ENCODE results near the gene SIL1.
"Not testable (repeated sequence)": the region's sequence is repeated elsewhere in the genome, so short reads cannot be mapped to it uniquely, and the experiment has no call there.

Gene SIL1

DNA sequence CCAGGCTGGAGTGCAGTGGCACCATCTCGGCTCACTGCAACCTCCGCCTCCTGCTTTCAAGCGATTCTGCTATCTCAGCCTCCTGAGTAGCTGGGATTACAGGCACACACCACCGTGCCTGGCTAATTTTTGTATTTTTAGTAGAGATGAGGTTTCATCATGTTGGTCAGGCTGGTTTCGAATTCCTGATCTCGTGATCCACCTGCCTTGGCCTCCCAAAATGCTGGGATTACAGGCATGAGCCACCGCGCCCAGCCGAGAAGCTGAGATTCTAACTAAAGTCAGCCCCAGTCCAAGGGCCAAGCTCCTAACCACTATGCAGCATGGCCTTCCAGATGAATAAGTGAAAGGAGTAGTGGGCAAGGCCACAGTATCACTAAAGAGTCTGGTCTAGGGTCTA lies 20.9 kb downstream of the SIL1 start:
- not testable (repeated sequence) for DNase-seq (ENCODE audit: low read depth)

DNA sequence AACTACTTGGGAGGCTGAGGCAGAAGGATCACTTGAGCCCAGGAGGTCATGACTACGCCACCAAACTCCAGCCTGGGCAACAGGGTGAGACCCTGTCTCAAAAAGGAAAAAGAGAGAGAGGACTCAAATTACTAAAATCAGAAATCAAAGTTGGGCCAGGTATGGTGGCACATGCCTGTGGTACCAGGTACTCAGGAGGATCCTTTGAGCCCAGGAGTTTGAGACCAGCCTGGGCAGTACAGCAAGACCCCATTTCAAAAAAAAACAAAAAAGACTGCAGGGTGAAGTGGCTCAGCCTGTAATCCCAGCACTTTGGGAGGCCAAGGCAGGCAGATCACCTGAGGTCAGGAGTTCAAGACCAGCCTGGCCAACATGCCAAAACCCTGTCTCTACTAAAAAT lies 23.8 kb downstream of the SIL1 start:
- not testable (repeated sequence) for DNase-seq (ENCODE audit: low read depth)

DNA sequence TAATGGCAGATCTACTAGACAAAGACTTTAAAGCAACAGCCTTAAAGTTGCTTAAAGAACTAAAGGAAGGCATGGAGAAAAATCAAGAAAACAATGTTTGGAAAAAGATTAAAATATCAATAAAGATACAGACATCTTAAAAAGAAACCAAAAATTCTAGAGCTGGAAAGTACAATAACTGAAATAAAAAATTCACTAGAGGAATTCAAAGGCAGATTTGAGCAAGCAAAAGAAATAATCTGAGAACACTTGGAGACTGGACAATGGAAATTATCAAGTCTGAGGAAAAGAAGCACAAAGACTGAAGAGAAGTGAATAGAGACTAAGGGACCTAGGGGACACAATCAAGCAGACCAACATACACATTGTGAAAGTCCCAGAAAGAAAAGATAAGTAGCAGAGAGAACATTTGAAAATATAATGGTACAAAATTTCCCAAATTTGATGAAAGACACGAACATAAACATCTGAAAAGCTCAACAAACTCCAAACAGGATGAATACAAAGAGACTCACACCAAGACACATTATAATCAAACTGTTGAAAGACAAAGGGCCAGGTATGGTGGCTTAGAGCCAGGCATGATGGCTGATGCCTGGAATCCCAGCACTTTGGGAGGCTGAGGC lies 26.3 kb downstream of the SIL1 start:
- no peak for DNase-seq (ENCODE audit: low read depth)

DNA sequence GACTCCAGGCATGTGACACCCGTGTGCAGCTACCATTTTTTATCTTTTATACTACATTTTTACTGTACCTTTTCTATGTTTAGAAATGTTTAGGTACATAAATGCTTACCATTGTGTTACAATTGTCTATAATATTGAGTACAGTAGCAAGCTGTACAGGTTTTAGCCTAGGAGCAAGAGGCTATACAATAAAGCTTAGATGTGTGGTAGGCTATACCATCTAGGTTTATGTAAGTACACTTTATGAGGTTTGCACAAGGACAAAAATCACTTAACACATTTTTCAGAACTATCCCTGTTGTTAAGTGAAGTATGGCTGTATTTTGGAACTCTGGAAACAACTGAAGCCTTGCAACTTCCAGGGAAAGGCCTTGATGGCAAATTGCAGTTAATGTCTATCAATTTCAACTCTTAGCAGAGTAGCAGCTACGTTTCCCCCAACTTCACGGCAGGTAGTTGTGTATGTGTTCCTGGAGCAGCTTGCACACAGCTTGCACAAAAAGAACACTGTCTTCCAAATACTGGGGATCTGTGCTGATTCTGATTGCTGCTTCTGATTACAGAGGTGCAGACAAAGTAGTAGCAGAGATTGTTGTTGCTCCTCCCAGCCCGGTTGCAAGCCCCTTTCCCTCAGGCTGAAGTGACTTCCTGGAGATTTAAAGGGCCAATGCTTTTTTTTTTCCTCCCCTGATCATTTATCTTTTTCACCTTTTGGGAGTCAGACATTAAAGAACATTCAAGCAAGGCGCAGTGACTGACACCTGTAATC lies 30.0 kb downstream of the SIL1 start:
- no peak for DNase-seq (ENCODE audit: low read depth)

DNA sequence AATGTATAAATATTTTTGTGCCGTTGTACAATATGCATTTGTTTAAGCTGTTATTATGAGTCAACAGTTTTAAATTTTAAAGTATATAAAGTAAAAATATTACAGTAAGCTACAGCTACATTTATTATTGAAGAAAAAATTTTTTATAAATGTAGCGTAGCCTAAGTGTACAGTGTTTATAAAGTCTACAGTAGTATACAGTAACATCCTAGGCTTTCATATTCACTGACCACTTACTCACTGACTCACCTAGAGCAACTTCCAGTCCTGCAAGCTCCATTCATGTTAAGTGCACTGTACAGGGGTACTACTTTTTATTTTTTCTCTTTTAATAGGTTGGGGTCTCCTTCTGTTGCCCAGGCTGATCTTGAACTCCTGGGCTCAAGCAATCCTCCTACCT lies 30.6 kb downstream of the SIL1 start:
- no peak for DNase-seq (ENCODE audit: low read depth)

DNA sequence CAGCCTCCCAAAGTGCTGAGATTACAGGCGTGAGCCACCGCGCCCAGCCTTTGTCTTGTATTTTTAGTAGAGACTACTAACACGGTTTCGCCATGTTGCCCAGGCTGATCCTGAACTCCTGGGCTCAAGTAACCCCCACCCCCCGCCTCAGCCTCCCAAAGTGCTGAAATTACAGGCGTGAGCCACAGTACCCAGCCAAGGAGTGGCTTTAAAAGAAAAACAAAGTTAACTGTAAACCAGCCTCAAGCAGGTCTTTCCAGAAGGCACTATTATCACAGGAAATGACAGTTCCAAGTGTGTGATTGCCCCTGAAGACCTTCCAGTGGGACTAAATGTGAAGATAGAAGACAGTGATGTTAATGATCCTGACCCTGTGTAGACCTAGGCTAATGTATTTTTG lies 31.1 kb downstream of the SIL1 start:
- DNase-seq (ENCODE audit: low read depth), result no peak

DNA sequence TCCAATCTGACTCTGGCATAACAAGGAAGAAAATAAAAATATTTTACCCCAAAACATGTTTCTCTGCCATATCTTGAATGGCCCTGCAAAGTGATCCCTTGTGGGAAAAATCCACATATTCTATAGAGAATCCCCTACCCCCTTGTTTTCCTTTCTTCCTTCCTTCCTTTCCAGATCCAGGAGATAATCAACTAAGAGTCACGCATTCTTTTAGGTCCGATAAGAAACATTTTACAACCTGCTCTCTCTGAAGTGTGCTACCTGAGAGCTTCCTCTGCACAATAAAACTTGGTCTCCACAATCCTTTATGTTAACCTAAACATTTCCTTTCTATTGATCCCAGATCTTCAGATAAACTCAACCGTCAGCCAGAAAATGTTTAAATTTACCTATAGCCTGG lies 33.3 kb downstream of the SIL1 start:
- not testable (repeated sequence) for DNase-seq (ENCODE audit: low read depth)

DNA sequence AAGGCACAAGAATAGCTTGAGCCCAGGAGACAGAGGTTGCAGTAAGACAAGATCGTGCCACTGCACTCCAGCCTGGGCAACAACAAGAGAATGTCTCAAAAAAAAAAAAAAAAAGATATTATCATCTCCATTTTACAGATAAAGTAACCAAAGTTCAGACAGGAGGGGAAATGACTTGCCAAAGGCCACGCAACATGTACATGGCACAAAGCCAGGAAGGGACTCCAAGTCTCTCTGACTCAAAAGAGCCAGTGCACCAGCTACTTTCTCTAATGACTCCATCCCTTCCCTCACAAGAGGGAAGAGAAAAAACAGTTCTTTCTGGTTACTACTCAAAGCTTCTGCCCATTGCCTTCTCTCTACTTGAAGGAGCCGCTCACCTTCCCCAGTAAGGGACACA lies 34.1 kb downstream of the SIL1 start:
- DNase-seq (ENCODE audit: low read depth), result peak; percentile 44

DNA sequence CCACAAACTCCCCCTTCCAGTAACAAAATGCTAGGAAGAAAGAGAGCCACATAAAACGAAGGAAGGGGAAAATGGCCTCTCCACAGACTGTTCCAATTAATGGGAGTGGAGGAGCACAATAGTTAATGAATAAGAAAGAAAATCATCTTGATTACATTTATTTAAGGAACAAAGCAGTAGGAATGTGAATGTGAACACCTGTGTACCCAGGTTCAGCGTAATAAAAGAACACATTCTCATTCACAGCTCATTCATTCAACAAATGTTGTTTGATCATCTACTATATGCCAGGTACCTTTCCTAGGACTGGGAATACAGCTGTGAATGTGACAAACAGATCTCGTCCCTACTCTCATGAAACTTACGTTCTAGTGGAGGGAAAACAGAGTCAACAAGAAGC lies 35.7 kb downstream of the SIL1 start:
- no peak for DNase-seq (ENCODE audit: low read depth)

DNA sequence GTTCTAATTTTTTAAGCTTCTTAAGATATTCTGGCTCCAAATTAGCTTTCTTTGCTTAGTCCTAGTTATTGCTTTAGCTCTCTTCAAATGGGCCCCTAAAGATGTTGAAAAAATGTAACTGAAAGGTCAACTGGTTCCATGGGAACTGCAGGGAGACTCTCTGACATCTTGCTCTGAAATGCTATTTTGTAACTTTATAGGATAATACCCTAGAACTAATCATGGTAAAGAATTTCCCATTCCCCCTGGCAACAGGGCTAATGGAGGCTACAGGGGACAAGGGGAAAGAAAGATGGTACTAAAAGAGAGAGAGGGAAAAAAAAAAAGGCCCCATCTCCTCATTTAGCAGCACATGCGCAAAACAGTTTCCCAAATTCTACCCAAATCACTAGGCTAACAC lies 39.4 kb downstream of the SIL1 start:
- DNase-seq (ENCODE audit: low read depth), result no peak

DNA sequence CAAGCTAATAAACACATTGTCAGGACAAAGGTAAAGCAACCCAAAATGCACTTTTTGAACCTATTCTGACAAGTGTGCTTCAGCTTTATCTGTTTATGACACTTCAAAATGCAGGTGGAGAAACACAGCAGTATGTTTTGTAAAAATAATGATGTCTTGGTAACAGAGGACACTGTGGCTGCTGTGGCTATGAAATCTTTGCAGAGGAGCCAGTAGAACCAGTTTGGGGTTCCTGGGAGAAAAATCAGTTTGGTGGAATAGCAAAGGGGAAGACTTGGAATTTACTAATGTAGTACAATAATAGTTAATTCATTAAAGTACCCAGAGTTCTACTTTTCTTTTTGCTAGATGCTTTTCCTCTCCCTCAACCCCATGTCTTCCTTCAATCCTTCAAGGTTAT lies 40.6 kb downstream of the SIL1 start:
- no peak for DNase-seq (ENCODE audit: low read depth)

DNA sequence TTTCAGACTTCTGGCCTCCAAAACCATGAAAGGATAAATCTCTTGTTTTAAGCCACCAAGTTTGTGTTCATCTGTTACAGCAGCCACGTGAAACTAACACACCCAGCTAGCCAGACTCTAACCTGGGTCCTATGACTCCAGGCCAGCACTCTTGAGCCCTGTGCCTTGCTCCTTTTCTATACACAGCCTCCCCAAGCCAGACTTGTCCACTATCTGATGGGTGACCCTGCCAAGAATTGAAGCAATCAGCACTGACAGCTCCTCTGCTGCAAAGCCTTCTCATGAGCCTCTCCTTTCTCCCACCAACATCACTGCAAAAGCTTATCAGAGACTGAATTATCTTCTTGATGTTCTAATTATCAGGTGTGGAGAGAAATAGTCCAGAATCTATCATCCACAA lies 41.4 kb downstream of the SIL1 start:
- no peak for DNase-seq (ENCODE audit: low read depth)

DNA sequence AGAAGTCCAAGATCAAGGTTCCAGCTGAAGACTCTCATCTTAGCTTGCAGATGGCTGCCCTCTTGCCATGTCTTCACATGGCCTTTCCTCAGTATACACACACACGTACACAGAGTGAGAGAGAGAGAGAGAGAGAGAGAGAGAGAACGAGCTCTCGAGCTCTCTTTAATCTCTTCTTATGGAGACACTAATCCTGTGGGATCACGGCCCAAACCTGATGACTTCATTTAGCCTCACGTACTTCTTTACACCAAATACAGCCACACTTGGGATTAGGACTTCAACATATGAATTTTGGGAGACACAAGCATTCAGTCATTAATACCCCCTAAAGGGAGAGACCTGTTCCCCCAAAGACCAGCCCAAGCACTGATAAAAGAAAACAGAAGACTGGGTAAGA lies 42.8 kb downstream of the SIL1 start:
- no peak for DNase-seq (ENCODE audit: low read depth)

DNA sequence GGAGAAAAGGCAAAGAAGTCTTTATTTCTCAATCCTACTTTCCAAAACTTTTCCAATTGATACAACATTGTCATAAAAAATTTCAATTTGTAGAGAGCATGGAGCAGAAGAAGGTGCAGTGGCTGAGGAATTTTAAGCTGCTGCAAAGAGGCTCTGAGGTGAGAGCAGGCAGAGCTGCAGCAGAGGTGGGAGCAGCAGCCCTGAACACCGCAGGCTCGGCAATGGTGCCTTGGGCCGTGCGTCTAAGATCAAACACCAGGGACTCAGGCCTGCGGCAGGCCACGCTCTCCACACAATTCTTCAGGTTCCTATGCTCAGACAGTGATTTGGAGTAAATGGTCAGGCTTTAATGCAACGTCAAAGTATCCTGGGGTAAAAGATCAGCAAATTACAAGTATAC lies 46.3 kb downstream of the SIL1 start:
- no peak for DNase-seq (ENCODE audit: low read depth)

DNA sequence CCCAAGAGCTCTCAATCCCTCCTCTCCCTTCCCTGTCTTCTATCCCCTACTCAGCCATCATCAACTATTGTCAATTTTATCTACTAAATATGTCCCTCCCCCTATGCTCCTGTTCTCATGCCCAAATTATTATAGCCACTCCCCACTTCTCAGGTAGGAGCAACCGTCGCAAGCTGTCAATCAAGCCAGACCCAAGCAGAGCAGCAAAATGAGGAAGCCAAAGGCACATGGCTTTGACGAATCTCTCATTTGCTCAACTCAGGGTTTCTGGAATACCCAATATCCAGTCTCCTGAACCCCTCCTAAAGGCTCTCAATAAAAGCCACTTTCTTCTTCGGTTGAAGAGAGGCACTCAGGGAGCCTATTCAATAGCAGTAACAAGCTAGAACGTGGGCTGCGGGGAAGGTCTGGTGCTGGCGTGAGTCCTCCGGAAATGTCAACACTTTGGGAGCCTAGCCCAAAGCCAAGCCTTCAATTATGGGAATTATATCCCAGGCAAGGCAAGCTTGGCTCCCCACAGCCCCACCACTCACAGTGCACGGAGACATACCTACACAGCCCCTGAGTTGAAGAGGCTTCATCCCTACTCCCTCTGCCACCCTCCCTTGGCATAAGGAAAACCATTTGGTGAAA lies 47.7 kb downstream of the SIL1 start:
- no peak for DNase-seq (ENCODE audit: low read depth)

DNA sequence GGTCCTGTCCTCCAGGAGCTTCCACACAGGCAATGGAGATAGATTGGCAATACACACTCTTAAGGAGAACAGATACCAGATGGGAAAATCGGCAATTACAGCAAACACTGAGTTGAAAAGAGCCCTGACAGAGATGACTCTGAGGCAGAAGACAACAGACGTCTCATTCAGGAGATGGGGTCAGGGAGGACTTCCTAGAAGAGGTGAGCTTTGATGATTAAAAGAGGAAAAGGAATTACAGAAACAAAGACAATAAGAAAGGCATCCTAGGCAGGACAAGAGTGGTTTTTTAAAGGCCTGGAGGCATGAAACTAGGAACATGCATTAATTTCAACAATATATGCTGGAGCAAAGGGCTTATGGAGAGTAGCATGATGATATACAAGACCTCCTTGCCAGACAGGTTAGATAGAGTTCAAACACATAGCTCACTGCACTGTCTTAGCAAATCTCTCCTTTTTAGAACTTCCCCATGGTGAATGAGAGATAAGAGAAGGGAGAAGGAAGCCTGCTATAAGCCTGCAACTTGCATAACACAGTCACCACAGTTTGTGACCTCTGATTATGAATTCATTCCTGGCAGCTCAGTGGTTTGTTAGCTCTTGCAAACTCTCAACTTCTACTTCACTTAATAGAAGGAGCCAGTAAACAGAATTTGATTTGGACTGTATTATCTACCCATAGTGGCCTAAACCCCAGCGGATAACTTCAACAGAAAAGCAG lies 48.5 kb downstream of the SIL1 start:
- DNase-seq (ENCODE audit: low read depth), result peak; percentile 93

DNA sequence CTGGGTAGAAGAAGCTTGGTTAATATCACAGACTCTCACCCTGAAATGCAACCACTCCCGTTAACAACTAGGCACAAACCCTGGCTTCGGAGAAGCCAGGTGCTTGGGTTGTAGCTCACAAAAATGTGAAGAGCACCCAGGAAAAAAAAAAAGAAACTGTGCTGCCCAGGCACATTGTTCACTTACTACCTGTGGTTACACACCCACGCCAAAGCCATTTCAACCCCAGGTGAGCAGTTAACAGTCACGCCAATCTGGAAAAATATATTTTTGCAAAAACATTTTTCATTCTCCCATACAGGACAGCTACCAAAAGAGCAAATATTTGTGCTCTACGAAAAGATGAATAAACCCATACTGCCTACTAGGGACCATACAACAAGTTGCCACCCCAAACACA lies 49.2 kb downstream of the SIL1 start:
- DNase-seq (ENCODE audit: low read depth), result no peak

DNA sequence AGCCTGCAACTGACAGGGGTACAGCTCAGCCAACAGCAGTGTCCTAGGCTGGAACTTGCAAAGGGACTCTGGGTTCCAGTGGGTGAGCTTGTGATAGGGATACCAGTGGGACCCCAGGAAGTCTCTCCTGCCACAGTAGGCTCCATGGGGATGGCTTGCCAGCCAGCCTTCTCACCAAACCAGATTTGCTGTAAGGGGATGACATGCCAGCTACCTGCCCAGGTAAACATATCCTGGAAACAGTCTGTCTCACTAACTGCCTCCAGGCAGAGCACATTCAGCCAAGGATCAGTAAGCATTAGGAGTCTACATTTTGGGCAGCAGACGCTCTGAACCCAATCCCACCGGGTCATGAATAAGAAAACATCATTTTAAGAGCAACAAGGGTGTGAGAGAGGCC lies 49.9 kb downstream of the SIL1 start:
- no peak for DNase-seq (ENCODE audit: low read depth)

DNA sequence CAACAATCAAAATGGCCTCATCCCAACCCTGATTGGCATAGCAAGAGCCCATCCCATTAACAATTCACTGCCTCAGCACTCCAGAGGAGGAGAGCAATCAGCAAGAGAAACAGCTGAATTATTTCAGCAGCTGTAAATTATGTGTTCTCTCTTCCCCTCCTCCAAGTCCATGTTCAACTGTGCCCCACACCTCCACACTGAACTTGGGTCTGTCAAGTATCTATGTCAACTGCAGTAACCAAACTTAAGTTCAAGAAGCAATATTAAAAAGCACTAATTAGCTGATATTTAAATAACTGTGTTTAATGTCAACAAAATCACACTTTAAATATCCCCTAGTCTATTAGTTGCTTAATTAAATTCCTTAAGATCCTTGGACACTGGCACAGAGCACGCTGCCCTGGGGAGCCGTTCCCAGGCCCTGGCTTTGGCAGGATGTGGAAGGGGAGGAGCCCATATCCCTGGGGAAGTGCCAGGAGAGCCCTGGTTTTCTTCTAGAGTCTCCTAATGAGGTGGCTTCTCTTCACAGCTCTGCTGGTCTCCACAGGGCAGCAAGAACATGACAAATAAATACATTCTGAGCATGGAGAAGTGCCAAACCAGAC lies 50.6 kb downstream of the SIL1 start:
- peak; percentile 34 for DNase-seq (ENCODE audit: low read depth)

DNA sequence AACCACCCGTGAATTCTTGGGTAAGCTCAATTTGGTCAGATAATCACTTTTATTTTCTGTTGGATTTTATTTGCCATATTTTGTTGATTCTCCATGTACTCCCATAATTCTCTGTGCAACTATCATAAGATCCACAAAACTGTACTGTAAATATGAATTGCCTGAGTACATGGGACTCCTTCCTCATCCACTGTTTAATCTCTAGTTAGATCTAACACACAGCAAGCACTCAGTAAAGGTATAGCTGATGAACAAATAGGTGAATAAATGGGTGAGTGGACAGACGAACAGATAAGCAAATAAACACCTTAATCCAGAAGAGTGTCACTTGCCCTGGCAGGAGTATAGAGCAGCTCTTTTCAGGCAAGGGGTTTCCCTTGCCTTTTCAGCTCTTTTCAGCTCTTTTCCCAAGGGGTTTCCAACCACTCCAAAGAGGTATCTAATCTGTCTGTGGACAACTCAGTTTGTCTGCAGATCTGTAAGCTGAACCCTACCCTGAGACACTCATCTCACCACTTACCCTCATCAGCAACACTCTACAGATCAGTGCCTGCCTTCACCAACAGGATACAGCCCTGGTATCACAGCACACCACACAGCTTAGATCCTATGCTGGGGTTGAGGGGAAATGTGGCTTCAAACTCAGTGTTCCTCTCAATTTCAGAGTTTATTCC lies 51.2 kb downstream of the SIL1 start:
- no peak for DNase-seq (ENCODE audit: low read depth)

DNA sequence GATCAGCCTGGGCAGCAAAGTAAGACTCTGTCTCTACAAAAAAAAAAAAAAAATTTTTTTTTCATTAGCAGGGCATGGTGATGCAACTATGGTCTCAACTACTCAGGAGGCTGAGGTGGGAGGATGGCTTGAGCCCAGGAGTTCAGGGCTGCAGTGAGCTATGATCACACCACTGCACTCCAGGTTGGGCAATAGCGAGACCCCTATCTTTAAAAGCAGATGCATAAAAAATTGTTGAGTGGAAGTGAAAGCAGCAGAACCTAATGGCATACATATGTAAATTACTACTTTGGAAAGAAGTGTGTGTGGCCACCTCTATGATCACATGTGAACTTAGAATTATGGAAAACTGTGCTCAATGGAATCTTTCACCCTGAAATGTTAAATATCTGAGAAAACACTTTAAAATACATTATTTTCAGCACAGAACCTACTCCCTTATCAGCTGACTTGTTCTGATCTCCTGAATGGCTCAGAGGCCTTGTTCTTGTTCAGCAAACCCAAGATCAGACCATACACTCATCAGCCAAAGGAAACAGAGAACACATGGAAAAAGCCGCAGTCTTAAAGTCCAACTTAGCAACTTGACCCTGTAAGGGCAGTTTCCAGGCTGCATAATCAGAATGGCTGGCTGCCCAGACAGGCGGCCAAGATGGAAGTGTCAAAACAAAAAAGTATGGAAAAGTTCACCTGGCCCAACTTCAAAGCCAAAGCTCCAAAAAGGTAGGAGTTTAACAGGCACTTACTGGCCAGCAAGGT lies 56.5 kb downstream of the SIL1 start:
- DNase-seq (ENCODE audit: low read depth), result peak; percentile 93
